ENCODE results near the gene ATP9A. TPM values are rescaled to one million over a fixed set of nuclear protein-coding genes. Genes with fewer than 3 reads are reported as not detected.
"Not testable (repeated sequence)": the region's sequence is repeated elsewhere in the genome, so short reads cannot be mapped to it uniquely, and the experiment has no call there.

The ATP9A gene
- total RNA-seq, 2 donors from 2014 or later: 19.5 to 23.4 TPM

DNA sequence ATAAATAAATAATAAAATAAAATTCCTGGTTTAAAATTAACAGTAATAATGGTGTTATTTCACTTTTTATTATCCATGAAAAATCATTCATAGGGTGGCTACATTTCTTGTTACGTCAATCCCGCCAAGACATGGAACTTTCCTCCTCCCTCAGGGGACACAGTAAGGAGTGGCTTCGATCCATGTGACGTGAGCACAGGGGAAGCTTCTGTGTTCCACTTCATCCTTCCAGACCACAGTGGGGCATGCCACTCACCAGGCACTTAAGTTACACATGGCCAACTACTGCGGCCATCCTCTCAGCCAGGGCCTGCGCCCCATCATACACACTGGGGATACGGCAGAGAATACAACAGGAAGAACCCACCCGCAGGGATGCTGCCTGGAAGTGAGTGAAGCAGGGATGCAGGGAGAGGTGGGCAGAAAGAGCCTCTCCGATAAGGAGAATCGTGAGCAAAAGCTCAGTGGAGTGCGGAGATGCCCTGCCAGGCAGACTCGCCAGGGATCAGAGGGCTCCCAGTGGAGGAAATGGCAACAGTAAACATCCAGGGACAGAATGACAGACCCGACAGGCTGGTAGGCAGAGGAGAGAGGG lies 75.3 kb downstream of the ATP9A start:
- peaks cover 10% of the 10 kb centered on the region for H3K36me3 ChIP-seq
- no peak for DNase-seq (ENCODE audit: low spot score)
- no peaks in the 10 kb centered on the region for H3K9me3 ChIP-seq
- H3K27ac ChIP-seq: no peak overlapping the region
- H3K27me3 ChIP-seq: no peaks in the 10 kb centered on the region
- no peak overlapping the region for H3K4me3 ChIP-seq
- peaks cover 0 to 10% of the 10 kb centered on the region in 2 donors for H3K4me1 ChIP-seq
- TF ChIP-seq, protein P1, sequence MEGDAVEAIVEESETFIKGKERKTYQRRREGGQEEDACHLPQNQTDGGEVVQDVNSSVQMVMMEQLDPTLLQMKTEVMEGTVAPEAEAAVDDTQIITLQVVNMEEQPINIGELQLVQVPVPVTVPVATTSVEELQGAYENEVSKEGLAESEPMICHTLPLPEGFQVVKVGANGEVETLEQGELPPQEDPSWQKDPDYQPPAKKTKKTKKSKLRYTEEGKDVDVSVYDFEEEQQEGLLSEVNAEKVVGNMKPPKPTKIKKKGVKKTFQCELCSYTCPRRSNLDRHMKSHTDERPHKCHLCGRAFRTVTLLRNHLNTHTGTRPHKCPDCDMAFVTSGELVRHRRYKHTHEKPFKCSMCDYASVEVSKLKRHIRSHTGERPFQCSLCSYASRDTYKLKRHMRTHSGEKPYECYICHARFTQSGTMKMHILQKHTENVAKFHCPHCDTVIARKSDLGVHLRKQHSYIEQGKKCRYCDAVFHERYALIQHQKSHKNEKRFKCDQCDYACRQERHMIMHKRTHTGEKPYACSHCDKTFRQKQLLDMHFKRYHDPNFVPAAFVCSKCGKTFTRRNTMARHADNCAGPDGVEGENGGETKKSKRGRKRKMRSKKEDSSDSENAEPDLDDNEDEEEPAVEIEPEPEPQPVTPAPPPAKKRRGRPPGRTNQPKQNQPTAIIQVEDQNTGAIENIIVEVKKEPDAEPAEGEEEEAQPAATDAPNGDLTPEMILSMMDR (IDR thresholded peaks at IDR 0.05): no peak

- no peak for DNase-seq (ENCODE audit: low spot score)
- Histone ChIP-seq H3K9me3 (no peaks in the 10 kb centered on the region), H3K27ac (no peak overlapping the region), H3K4me1 (peaks cover 0 to 10% of the 10 kb centered on the region in 2 donors), H3K4me3 (no peak overlapping the region), H3K27me3 (no peaks in the 10 kb centered on the region), H3K36me3 (peaks cover 10% of the 10 kb centered on the region)
- TF ChIP-seq, protein P1 (IDR thresholded peaks at IDR 0.05): no peak
These were observed 76.5 kb downstream of the ATP9A start for GRCh38 chr20:51691703-51692102.

DNA sequence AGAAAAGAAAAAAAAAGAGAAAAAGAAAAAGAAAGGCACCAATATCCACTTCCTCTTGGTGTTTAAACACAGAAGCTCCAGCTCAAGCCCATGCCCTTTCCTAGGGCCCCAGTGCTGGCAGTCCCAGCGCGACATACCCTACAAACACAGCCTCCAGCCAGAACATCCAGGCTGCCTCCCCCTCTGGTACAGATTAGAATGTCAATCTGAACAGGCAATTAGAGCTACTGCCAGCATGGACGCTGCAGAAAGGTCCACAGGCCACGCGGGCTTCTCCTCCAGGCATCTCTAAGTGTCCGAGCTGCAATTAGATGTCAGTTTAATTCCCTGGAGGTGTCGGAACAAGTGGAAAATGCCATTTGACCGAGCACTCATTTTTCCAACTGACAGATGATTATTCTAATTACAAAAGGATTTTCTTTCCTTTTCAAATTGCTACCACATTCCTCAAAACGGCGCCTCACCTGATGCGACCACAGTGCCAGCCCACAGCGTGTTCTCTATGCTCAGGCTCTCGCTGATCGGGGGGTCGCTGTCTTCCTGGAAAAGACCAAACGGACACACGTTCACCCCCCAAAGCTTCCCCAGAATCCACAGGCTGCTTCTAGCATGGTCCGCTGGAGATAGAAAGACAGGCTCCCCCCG lies 79.5 kb downstream of the ATP9A start:
- no peaks in the 10 kb centered on the region for H3K4me1 ChIP-seq
- DNase-seq (ENCODE audit: low spot score): no peak
- TF ChIP-seq, protein P1 (IDR thresholded peaks at IDR 0.05): no peak
- no peak overlapping the region for H3K4me3 ChIP-seq
- peaks cover 8% of the 10 kb centered on the region for H3K36me3 ChIP-seq
- no peaks in the 10 kb centered on the region for H3K27me3 ChIP-seq
- no peaks in the 10 kb centered on the region for H3K9me3 ChIP-seq
- H3K27ac ChIP-seq: no peak overlapping the region

- Histone ChIP-seq H3K9me3 (no peaks in the 10 kb centered on the region), H3K4me3 (no peak overlapping the region), H3K27me3 (no peaks in the 10 kb centered on the region), H3K36me3 (no peaks in the 10 kb centered on the region), H3K4me1 (no peaks in the 10 kb centered on the region), H3K27ac (no peak overlapping the region)
- TF ChIP-seq, protein P1 (IDR thresholded peaks at IDR 0.05): no peak
- no peak for DNase-seq (ENCODE audit: low spot score)
These were observed 80.6 kb downstream of the ATP9A start for GRCh38 chr20:51687630-51688029.

DNA sequence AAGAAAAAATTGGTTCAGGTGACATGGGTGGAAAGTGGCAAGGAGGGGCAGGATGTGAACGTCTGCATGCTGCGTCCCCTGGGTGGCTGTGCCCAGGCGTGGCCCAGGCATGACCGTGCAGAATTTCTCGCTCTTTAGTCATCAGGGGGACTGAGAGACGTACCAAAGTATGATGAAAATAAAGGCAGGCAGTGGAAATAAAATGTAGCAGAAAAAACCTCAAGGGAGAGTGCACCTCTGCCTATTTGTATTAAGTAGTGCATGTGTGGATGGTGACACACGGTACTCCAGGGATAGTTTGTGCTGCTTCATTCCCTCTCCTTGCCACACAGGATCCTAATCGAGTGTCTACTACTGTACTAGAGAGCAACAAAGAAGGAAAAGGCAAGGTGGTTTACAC lies 81.1 kb downstream of the ATP9A start:
- TF ChIP-seq, protein P1 (IDR thresholded peaks at IDR 0.05): no peak
- Histone ChIP-seq H3K36me3 (no peaks in the 10 kb centered on the region), H3K9me3 (no peaks in the 10 kb centered on the region), H3K4me1 (no peaks in the 10 kb centered on the region), H3K4me3 (no peak overlapping the region), H3K27ac (no peak overlapping the region), H3K27me3 (no peaks in the 10 kb centered on the region)
- DNase-seq (ENCODE audit: low spot score): no peak

- H3K9me3 ChIP-seq; H3K36me3 ChIP-seq; H3K27me3 ChIP-seq; H3K4me1 ChIP-seq; H3K27ac ChIP-seq; DNase-seq (ENCODE audit: low spot score); H3K4me3 ChIP-seq: not testable (repeated sequence)
These were observed 82.7 kb downstream of the ATP9A start for GRCh38 chr20:51685494-51685893.

Measured in right atrium auricular region (tissue), 2 donors.